Pons (tissue), 1 donor: ENCODE measurements around the gene GORAB.

Experiments used
- DNase-seq: peaks from one replicate; pipeline ENCODE4 v3.0.0-alpha.2; 2016; ENCODE audit warnings: low spot score

The GORAB gene

DNA sequence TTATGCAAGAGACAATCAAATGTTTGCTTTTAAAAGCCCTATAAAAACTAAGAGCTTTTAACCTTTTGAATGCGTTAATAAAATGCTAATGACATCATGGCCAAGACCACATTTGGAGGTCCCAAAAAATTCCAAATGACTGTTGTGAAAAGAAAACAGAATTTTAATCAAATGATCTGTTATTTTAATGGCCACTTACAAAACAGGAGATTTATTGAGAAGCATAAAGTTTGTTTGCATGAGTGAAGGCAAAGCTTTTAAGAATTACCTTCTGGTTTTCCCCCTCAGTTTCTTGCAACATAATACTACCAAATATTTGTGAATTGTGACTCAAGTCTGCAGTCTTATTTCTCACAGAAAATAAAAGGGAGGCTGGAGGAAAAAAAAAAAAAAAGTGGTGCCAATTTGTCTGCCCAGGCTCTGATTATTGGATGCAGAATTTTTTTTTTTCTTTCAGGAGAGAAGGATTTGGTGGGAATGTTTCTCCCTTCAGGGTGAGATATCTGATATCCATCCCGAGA lies 60.7 kb downstream of the GORAB start:
- DNase-seq = no peak

DNA sequence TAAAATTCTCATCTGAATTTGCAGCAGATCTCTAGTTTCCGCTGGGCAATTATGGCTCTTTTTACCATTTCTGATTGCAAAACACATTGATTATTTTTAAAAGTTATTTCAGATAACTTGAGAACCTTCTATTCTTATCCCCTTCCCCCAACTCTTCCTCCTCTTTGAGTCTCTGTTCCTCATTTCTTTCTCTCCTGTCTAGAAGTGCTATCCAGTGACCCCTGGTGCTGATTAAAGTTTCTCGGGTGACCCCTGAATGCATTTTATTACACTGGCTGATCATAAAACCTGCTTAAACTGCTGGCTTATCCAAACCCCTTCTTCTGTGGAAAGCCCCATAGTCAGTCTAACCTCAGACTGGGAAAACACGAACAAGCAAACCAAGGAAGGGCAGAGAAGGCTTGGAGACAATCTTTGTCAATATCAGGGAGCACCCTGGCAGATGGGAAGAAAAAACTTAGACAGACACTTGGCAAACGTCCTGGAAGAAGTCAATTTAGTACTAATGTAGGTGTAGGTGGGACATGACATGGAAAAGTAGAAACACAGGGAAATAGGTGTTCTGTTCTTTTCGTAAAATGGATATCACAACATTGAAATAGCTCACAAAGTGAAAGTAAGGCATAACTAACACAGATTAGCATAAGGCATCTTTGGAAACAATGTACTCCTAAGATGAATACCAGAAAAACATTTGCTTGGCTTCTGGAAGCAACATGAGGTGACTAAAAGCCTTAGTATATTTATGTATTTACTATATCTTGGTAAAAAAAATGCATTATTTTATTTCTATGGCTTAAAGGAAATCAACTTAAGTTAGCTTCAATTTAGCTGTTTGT lies 61.4 kb downstream of the GORAB start:
- no peak for DNase-seq

DNA sequence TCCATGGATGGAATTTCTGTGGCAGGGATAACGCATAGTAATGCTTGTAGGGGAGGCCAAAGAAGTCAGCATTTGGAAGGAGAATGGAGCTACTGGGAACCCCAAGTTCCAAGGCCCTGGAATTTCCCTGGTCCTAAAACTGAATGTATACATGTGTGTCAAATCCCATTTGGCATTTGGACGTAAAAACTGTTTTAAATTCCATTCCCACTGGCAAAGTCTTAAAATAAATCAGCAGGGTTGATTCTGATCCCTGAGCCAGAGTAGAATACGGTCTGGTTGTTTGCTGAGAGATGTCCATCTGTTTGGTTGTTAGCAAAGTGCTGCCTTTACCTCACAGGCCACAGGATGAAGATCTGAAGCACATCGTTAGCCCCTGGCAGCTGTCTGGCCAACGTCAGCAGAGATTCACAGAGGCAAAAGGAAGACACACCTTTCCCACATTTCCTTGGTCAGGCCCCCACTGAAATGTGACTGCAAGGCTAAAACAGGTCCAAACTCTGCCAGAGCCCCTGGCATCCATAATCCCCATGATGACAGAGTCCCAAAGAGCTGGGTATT lies 62.2 kb downstream of the GORAB start:
- DNase-seq = no peak

DNA sequence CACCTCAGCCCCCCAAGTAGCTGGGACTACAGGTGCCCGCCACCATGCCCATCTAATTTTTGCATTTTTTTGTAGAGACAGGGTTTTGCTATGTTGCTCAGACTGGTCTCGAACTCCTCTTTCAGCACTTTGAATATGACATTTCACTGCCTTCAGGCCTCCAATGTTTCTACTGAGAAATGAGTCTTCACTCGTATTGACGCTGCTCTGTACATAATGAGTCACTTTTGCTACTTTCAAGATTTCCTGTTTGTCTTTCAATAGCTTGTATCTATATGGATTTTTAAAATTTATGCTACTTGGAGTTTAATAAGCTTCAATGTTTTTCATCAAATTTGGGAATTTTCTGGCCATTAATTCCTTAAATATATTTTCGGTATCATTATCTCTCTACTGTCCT lies 64.7 kb downstream of the GORAB start:
- DNase-seq = no peak

DNA sequence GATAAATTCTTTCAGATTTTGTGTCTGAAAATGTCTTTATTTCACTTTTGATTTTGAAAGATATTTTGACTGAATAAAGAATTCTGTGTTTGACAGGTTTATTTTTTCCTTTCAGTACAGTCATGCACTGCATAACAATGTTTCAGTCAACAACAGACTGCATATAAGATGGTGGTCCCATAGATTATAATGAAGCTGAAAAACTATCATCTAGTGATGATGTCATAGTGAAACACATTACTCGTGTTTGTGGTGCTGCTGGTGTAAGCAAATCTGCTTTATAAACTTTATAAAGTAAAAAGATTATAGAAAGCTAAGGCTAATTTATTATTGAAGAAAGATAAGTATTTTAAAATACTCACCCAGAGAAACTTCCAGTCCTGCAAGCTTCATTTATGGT lies 66.7 kb downstream of the GORAB start:
- DNase-seq = no peak

DNA sequence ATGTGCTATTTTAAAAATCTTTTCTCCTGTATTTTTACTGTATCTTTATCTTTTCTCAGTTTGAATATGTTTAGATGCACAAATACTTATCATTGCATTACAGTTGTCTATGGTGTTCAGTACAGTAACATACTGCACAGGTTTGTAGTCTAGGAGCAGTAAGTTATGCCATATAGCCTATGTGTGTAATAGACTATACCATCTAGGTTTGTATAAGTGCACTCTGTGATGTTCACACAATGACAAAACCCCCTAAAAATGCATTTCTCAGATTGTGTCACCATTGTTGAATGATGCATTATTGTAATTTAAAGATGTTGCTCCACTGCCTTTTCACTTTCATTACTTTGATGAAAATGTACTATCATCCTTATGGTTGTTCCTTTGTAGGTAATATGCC lies 67.1 kb downstream of the GORAB start:
- DNase-seq = no peak

DNA sequence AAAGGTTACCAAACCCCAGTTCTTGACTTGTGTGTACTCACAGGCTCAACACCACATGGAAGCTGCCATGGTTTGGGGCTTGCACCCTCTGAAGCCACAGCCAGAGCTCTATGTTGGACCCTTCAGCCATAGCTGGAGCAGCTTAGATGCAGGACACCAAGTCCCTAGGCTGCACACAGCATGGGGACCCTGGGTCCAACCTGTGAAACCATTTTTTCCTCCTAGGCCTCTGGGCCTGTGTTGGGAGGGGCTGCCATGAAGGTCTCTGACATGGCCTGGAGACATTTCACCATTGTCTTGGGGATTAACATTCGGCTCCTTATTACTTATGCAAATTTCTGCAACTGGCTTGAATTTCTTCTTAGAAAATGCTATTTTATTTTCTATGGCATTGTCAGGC lies 69.9 kb downstream of the GORAB start:
- no peak for DNase-seq
